ENCODE results near the gene PRXL2B. TPM values are rescaled to one million over a fixed set of nuclear protein-coding genes. Genes with fewer than 3 reads are reported as not detected.

PRXL2B gene
- total and polyA plus RNA-seq, 3 donors from 2014 or later, result 16.5 to 25.1 (median 20.9) TPM

DNA sequence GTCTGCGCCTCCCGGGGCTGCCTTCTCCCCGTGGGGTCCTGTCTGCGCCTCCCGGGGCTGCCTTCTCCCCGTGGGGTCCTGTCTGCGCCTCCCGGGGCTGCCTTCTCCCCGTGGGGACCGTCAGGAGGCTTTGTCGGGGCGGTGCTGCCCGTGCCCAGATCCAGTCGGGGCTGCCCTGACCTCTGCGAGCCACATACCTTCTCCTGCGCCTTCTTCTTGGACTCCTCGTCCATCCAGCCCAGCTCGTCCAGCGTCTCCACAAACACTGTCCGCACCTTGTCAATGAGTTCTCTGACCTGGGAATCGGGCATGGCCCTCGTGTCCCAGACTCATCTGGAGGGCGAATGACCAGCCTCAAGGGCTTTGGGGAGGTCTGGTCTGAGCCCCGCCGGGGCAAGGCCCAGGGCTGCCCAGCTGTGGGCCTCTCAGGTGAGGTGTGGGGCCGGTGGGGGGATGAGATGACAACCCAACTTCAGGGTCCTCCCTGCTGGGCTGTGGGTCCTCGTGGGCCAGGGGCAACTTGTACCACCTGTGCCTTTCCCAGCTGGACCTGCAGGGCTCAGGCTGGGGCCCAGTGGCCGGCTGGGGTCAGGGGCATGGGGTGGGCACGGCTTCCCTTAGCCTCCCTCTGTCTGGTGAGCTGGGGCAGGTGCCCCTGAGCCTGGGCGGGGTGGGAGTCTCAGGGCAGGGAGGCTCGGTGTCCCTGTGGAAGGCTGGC, 9.4 kb downstream of the PRXL2B start:
- no peak overlapping the region for H3K27ac ChIP-seq
- H3K27me3 ChIP-seq, result no peaks in the 10 kb centered on the region
- DNase-seq, result no peak
- H3K36me3 ChIP-seq (ENCODE audit: low read depth, missing control alignments), result no peaks in the 10 kb centered on the region
- no peak overlapping the region for H3K4me3 ChIP-seq
- no peak for TF ChIP-seq POLR2A (IDR thresholded peaks at IDR 0.05)
- TF ChIP-seq, protein P1, sequence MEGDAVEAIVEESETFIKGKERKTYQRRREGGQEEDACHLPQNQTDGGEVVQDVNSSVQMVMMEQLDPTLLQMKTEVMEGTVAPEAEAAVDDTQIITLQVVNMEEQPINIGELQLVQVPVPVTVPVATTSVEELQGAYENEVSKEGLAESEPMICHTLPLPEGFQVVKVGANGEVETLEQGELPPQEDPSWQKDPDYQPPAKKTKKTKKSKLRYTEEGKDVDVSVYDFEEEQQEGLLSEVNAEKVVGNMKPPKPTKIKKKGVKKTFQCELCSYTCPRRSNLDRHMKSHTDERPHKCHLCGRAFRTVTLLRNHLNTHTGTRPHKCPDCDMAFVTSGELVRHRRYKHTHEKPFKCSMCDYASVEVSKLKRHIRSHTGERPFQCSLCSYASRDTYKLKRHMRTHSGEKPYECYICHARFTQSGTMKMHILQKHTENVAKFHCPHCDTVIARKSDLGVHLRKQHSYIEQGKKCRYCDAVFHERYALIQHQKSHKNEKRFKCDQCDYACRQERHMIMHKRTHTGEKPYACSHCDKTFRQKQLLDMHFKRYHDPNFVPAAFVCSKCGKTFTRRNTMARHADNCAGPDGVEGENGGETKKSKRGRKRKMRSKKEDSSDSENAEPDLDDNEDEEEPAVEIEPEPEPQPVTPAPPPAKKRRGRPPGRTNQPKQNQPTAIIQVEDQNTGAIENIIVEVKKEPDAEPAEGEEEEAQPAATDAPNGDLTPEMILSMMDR (IDR thresholded peaks at IDR 0.05), result no peak
- intact Hi-C loops (cut with DNase I; ENCODE audit: low total_unique reads), result no loop called here
- H3K4me1 ChIP-seq, result peaks cover 12% of the 10 kb centered on the region
- no peaks in the 10 kb centered on the region for H3K9me3 ChIP-seq
- WGBS, 2 donors, result 89 to 93% methylated on average over 20 to 31 of the region's 31 CpGs

DNA sequence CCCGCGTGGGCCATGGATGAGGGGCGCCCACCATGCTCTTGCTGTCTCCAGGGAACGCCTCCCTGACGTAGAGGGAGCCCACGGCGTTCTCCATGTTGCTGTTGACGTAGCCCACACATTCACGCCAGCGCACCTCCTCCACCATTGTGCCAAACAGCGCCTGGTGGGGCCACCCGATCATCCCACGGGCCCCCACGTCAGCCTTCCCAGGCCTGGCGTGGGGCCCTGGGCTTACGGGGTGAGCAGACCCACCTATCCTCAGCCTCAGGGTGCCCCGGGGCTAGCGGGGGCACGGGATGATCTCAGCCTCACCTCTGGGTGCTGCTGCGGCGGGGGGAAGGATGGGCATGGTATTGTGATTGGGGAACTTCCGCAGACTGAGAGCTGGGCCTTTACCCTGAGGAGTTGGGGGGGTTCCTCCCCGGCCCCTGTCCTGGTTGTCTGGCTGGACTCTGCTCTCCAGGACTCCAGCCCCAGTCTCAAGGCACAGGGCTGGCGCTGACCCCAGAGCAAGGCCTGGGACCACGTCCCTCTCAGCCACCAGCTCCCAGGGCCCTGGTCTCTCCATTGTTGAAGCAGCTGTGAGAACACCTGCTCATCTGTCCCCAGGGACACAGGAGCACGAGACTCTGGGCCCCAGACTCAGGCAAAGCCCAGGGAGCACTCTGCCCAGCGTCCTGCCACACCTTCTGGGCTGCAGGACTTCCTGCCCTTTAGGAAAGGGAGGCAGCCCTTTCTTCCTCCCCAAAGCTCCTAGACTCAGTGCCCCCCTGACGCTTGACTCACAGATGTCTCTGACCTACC, 10.2 kb downstream of the PRXL2B start:
- no peak for DNase-seq
- H3K4me1 ChIP-seq, result peaks cover 12% of the 10 kb centered on the region
- no peaks in the 10 kb centered on the region for H3K9me3 ChIP-seq
- H3K27ac ChIP-seq, result no peak overlapping the region
- H3K27me3 ChIP-seq, result no peaks in the 10 kb centered on the region
- intact Hi-C loops (cut with DNase I; ENCODE audit: low total_unique reads), result no loop called here
- TF ChIP-seq POLR2A (IDR thresholded peaks at IDR 0.05), result no peak
- TF ChIP-seq, protein P1 (IDR thresholded peaks at IDR 0.05), result no peak
- WGBS, 2 donors, result 84 to 95% methylated on average over 18 to 22 of the region's 28 CpGs
- H3K4me3 ChIP-seq, result no peak overlapping the region
- no peaks in the 10 kb centered on the region for H3K36me3 ChIP-seq (ENCODE audit: low read depth, missing control alignments)

DNA sequence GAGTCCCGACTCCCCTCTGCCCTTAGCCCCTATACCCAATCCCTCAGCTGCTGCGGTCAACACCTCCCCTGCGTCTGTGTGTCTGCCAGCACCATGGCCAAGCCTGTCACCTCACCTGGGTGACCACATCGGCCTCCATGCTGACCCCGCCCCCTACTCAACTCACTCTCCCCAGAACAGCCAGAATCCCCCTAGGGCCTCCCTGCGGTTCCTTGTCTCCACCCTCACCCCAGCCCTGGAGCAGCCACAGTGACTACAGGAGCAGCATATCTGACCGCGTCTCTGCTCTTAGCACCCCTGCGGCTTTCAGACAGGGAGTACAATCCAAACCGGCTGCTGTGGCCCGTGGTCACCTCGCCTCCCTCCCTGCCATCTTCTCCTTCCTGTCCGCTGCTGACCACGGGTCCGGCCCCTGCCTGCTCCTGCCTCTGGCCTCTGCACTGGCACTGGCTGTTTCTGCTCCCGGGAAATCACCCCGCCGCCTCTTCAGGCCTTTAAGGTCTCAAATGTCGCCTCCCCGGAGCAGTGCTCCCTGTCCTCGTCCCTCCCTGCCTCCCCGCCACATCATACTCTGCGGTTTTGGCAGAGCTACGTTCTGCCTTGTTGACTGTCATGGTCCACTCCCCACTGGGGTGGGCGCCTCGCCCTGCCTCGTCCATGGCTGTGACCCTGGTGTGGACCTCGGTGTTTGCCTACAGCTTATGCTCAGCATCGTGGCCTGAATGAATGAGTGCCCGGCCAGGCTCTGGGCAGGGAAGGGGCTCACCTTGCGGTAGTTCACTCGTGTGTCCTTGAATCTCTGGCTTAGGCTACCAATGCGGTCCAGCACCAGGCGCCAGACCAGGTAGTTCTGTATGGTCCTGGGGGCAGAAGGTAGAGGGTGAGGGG, 11.1 kb downstream of the PRXL2B start:
- DNase-seq, result no peak
- TF ChIP-seq, protein P1 (IDR thresholded peaks at IDR 0.05), result no peak
- TF ChIP-seq POLR2A (IDR thresholded peaks at IDR 0.05), result no peak
- Histone ChIP-seq H3K4me3 (no peak overlapping the region), H3K27me3 (no peaks in the 10 kb centered on the region), H3K4me1 (peaks cover 12% of the 10 kb centered on the region), H3K9me3 (no peaks in the 10 kb centered on the region), H3K36me3 (ENCODE audit: low read depth, missing control alignments) (no peaks in the 10 kb centered on the region), H3K27ac (no peak overlapping the region)
- intact Hi-C loops (cut with DNase I; ENCODE audit: low total_unique reads), result no loop called here
- WGBS, 2 donors, result 79 to 87% methylated on average over 30 to 34 of the region's 34 CpGs

DNA sequence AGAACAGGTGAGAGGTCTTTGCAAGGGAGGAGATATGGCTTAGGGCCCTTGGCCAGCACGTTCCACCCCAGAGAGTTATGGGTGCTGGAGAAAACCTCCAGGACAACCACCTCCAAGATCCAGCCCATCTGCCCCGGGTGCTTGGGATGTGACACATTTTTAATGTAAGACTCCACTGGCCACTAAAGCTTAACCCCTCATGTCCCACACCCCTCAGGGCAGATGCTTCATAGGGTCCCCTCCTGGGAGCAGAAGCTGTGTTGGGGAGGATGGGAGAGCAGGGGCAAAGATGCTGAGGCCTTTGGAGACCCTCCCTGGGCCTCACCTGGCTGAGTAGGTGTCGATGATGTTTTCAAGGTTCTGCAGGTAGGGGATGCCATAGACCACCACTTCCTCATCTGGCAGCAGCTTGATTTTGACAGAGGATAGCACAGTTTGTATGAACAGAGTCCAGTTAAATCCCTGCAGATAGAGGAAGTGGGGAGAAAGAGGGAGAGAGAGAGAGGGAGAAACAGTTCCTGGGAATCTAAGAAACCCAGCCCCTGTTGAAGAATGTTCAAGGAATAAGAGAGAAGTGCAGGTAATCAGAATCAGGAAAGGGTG, 11.9 kb downstream of the PRXL2B start:
- H3K36me3 ChIP-seq (ENCODE audit: low read depth, missing control alignments), result no peaks in the 10 kb centered on the region
- TF ChIP-seq POLR2A (IDR thresholded peaks at IDR 0.05), result no peak
- TF ChIP-seq, protein P1 (IDR thresholded peaks at IDR 0.05), result no peak
- H3K27me3 ChIP-seq, result no peaks in the 10 kb centered on the region
- DNase-seq, result no peak
- WGBS, 2 donors, result 71 to 85% methylated on average over 3 of the region's 3 CpGs
- no peak overlapping the region for H3K27ac ChIP-seq
- H3K4me1 ChIP-seq, result peaks cover 9% of the 10 kb centered on the region
- H3K9me3 ChIP-seq, result no peaks in the 10 kb centered on the region
- intact Hi-C loops (cut with DNase I; ENCODE audit: low total_unique reads), result no loop called here
- no peak overlapping the region for H3K4me3 ChIP-seq
